Aorta (tissue), 5 donors: ENCODE data around the gene RAB11FIP4. TPM values are rescaled to one million over a fixed set of nuclear protein-coding genes. Genes with fewer than 3 reads are reported as not detected.
A peak's percentile ranks its signal among the peaks of the same experiment; 100 is the strongest.

ENCODE experiments used
- ATAC-seq: fragments of 200-7000 bp; cut with Tn5 transposase; one replicate; pipeline ENCODE4 v1.9.1; 2022; ENCODE audit warnings: moderate library complexity; ENCODE audit not compliant: low FRiP score
- DNase-seq, 2 donors: peaks; one replicate each; pipeline ENCODE4 v3.0.0-alpha.2; 2020
- H3K27ac ChIP-seq, 2 donors: one replicate each; pipeline ENCODE4 v1.5.1; 2013; ENCODE audit warnings: low read length in 2 of 2, mild to moderate bottlenecking in 2 of 2, moderate library complexity in 2 of 2, control low read depth in 1 of 2, inconsistent platforms in 1 of 2, low read depth in 1 of 2
- H3K27me3 ChIP-seq, 2 donors: one replicate each; pipeline ENCODE4 v1.6.1; 2013; ENCODE audit warnings: control low read depth in 1 of 2, low read length in 1 of 2, mild to moderate bottlenecking in 1 of 2, moderate library complexity in 1 of 2; ENCODE audit not compliant: insufficient read depth in 2 of 2, control insufficient read depth in 1 of 2
- H3K36me3 ChIP-seq, 2 donors: one replicate each; pipeline ENCODE4 v1.6.1; 2013; ENCODE audit warnings: control low read depth in 1 of 2, low read length in 1 of 2, mild to moderate bottlenecking in 1 of 2; ENCODE audit not compliant: insufficient read depth in 2 of 2, control insufficient read depth in 1 of 2
- H3K4me1 ChIP-seq, 2 donors: one replicate each; pipeline ENCODE4 v1.6.1; 2013; ENCODE audit warnings: low read length in 2 of 2, control low read depth in 1 of 2, mild to moderate bottlenecking in 1 of 2, moderate library complexity in 1 of 2; ENCODE audit not compliant: insufficient read depth in 2 of 2, control insufficient read depth in 1 of 2
- H3K4me3 ChIP-seq, 2 donors: one replicate each; pipeline ENCODE4 v1.5.1; 2013; ENCODE audit warnings: low read length in 2 of 2, control low read depth in 1 of 2, mild to moderate bottlenecking in 1 of 2
- H3K9me3 ChIP-seq: one replicate; pipeline ENCODE4 v1.6.1; 2013; ENCODE audit warnings: mild to moderate bottlenecking, low read length; ENCODE audit not compliant: control insufficient read depth
- WGBS, 2 donors: extraction: QIAGEN DNeasy Blood & Tissue Kit; methylation state at CpG; one replicate each; pipeline ENCODE4 v1.1.7; 2013; 5-methylcytosine and 5-hydroxymethylcytosine counted together
- intact Hi-C, 2 donors: fragments of 100-400 bp; cut with DNase I; formaldehyde crosslinking; loops; one replicate each; pipeline versions ENCODE4 v1.14.2 to v1.15.0; 2022
- polyA plus RNA-seq, 2 donors: library from polyadenylated mRNA; stranded (reverse); fragments of 200-250 nt; gene quantifications; one replicate each; pipeline ENCODE4 v1.2.3, GENCODE V29; 2013
- total RNA-seq, 2 donors: library from RNA; stranded (reverse); fragmentation: NEBNext Ultra II Directional; extraction: Animal tissue kit (Norgen Biotek cat#: 25700); gene quantifications; one replicate each; pipeline ENCODE4 v1.2.1, GENCODE V29; 2021
- donor health status: healthy with polysubstance abuse.
- donor health status: Bipolar disorder and iron deficiency.
- donor health status: DM: no; HTN: no; CAD: no.
- donor health status: DM: no; HTN: no; CAD: no.
- donor health status: DM: yes; HTN: yes; CAD: no.

Gene RAB11FIP4
- total and polyA plus RNA-seq, 4 donors, result 0.15 to 2.6 (median 1.4) TPM

DNA sequence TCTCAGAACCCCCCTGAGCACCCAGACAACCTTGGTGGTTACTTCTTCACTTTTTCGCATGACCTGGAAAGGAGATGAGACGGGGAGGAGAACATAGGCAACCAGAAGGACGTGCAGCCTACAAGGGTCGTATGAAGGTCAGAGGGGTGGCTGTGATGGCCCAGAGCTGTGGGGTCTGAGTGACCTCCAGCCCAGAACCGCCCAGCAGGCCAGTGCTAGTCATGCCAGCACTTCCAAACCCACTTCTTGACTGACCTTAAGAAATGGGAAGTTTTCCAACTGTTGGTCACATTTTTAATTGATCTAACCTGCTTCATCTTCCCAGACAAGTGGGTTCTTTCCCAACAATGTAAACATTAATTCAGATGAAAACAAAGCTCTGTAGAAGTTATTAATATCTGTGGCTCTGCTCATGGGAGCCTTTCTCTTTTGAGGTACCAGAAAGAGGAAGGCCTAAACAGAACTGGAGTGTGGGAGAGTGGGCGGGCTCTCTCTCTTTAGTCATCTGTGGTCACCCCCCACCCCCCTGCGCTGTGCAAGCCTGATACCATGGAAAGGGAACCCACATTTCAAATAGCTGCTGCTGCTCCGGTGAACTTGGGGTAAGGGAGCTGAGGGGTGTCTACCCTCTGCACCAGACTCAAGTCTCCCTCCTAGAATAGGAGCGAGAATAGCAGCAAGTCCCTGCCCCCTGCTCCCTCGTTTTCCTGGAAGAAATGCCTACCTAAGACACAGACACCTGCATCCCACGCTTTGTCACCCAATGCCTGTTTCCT lies 101.6 kb downstream of the RAB11FIP4 start:
- ATAC-seq, result no peak

GRCh38 chr17:31493656-31494155 lies 102.2 kb downstream of the RAB11FIP4 start:
- no peaks in the 10 kb centered on the region for H3K4me1 ChIP-seq
- intact Hi-C loops, result no loop called here
- no peaks in the 10 kb centered on the region for H3K36me3 ChIP-seq
- no peak overlapping the region for H3K4me3 ChIP-seq
- ATAC-seq, result no peak
- H3K9me3 ChIP-seq, result no peaks in the 10 kb centered on the region
- H3K27ac ChIP-seq, result no peak overlapping the region
- no peaks in the 10 kb centered on the region for H3K27me3 ChIP-seq
- WGBS, 2 donors, result 89 to 92% methylated on average over 9 of the region's 9 CpGs
- DNase-seq, result no peak

More for the DNA sequence above, 101.6 kb downstream of the RAB11FIP4 start:
- no peaks in the 10 kb centered on the region for H3K9me3 ChIP-seq
- peak in 1 of 2 donors; percentile 76 for DNase-seq
- H3K27ac ChIP-seq, result no peak overlapping the region
- H3K36me3 ChIP-seq, result no peaks in the 10 kb centered on the region
- no peak overlapping the region for H3K4me3 ChIP-seq
- whole genome bisulfite sequencing, 2 donors, result 90% methylated on average over 11 of the region's 11 CpGs
- intact Hi-C loops, result no loop called here
- H3K4me1 ChIP-seq, result no peaks in the 10 kb centered on the region
- no peaks in the 10 kb centered on the region for H3K27me3 ChIP-seq

DNA sequence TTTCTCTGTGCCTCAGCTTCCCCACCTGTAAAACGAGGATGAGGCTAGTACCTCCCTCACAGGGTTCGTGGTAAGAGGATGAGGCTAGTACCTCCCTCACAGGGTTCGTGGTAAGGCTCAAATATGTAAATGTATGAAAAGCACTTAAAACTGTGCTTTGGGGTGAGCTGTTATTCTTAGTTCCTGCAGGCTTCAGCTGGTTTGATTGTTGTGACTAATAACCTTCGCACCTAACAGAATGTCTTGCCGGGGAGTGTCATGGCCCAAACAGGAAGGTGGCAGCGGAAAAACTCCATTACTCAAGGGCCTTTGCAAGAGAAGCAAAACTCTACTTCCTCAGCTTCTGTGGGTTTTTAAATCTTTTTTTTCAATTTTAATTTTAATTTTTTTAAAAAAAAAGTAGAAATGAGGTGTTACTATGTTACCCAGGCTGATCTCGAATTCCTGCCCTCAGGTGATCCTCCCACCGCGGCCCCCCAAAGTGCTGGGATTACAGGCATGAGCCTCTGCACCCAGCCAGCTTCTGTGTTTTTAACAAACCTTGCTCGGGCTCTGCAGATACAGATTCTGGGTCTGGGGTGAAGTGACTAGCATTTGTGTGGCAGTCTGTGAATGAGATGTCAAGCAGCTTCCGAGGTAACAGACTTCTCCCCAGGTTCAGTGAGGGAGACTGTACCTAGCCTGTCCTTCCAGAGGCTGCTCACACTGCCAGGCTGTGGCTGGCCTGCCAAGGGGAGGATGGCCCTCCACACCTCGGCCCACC lies 103.0 kb downstream of the RAB11FIP4 start:
- ATAC-seq (no peak), DNase-seq (no peak)
- H3K4me1 ChIP-seq, result no peaks in the 10 kb centered on the region

DNA sequence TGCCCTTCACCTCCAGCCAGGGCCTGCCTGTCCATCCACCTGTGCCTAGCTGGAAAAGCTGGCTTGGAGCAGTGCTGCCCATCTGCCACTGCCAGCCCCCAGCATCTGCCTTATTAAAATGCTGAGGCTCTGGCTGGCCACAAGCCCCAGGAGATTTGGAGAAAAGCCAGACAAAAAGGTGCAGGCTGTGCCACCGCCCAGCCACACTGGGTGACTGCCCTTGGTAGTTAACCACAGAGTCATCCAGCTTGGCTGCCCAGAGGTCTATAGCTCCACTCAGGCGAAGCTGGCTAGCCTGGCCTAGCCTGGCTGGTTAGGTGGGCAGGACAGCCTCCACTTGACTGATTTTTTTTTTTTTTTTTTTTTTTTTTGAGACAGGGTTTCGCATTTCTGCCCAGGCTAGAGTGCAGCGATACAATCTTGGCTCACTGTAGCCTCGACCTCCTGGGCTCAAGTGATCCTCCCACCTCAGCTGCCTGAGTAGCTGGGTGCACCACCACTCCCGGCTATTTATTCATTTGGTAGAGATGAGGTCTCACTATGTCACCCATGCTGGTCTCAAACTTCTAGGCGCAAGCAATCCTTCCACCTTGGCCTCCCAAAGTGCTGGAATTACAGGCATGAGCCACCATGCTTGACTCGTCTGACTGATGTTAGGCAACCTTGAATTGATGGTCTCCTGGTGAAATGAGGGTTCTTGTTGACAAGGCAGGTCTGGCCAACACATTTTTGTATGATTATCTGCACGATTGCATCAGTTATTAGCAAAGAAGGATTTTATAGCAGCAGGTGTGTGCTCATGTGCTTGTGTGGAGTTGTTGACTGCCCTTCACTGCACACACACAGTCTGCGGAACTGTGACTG lies 103.8 kb downstream of the RAB11FIP4 start:
- Histone ChIP-seq H3K4me3 (no peak overlapping the region), H3K9me3 (no peaks in the 10 kb centered on the region), H3K36me3 (no peaks in the 10 kb centered on the region), H3K27ac (no peak overlapping the region), H3K27me3 (no peaks in the 10 kb centered on the region), H3K4me1 (no peaks in the 10 kb centered on the region)
- ATAC-seq (no peak), DNase-seq (no peak)
- intact Hi-C loops, result no loop called here
- WGBS, 2 donors, result 94% methylated on average over 10 of the region's 10 CpGs

More for the DNA sequence above, 103.0 kb downstream of the RAB11FIP4 start:
- intact Hi-C loops, result no loop called here
- no peaks in the 10 kb centered on the region for H3K9me3 ChIP-seq
- H3K27ac ChIP-seq, result no peak overlapping the region
- H3K36me3 ChIP-seq, result no peaks in the 10 kb centered on the region
- no peaks in the 10 kb centered on the region for H3K27me3 ChIP-seq
- H3K4me3 ChIP-seq, result no peak overlapping the region
- 89 to 90% methylated on average over 12 of the region's 12 CpGs for WGBS, 2 donors

DNA sequence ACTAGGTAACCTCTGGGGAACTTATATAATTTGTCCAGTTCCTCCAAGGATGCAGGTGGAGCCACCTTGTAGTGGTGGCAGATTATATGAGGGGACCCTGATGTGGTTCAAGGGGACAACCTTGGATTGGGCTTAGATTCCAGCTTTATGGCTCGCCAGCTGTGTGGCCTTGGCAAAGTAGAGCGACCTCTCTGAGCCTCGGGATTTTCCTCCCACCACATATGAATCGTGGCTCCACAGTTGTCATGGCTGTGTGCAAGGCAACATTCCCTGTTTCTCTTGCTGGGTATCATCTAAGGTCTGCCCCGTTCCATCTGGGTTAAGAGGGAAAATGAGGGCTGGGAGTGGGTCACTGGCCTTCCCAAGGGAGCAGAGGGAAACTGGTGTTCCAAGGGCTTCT lies 104.6 kb downstream of the RAB11FIP4 start:
- Histone ChIP-seq H3K36me3 (no peaks in the 10 kb centered on the region), H3K4me3 (no peak overlapping the region), H3K9me3 (no peaks in the 10 kb centered on the region), H3K27me3 (no peaks in the 10 kb centered on the region), H3K4me1 (no peaks in the 10 kb centered on the region), H3K27ac (no peak overlapping the region)
- no peak for DNase-seq
- 87 to 91% methylated on average over 5 of the region's 5 CpGs for WGBS, 2 donors
- no peak for ATAC-seq
- intact Hi-C loops, result no loop called here

GRCh38 chr17:31496601-31497000 lies 105.1 kb downstream of the RAB11FIP4 start:
- DNase-seq (no peak), ATAC-seq (no peak)
- Histone ChIP-seq H3K4me1 (no peaks in the 10 kb centered on the region), H3K4me3 (no peak overlapping the region), H3K9me3 (no peaks in the 10 kb centered on the region), H3K27ac (no peak overlapping the region), H3K27me3 (no peaks in the 10 kb centered on the region), H3K36me3 (no peaks in the 10 kb centered on the region)
- intact Hi-C loops, result no loop called here
- WGBS, 2 donors, result 86 to 92% methylated on average over 6 of the region's 6 CpGs

DNA sequence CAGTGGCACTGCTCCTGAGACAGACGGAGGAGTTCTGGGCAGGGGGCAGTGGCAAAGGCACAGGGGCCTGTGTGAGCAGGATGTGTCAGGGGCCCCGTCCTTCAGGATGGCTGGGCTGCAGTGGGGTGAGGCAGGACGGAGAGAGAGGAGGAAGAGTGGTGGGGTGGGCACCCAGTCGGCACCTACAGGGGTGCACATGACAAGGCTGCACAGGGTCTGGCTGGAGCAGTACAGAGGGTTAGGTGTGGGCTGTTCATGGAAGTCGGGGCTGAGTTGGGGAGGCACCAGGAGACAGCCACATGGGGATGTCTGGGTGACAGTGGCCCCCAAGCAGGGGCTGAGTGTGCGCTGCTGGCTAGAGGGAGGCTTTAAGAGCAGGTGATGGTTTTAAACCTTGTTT lies 106.0 kb downstream of the RAB11FIP4 start:
- no peak overlapping the region for H3K27ac ChIP-seq
- no peak overlapping the region for H3K4me3 ChIP-seq
- DNase-seq (no peak), ATAC-seq (no peak)
- H3K9me3 ChIP-seq, result no peaks in the 10 kb centered on the region
- H3K27me3 ChIP-seq, result no peaks in the 10 kb centered on the region
- 93 to 96% methylated on average over 6 of the region's 6 CpGs for whole genome bisulfite sequencing, 2 donors
- H3K36me3 ChIP-seq, result no peaks in the 10 kb centered on the region
- intact Hi-C loops, result no loop called here
- H3K4me1 ChIP-seq, result no peaks in the 10 kb centered on the region

DNA sequence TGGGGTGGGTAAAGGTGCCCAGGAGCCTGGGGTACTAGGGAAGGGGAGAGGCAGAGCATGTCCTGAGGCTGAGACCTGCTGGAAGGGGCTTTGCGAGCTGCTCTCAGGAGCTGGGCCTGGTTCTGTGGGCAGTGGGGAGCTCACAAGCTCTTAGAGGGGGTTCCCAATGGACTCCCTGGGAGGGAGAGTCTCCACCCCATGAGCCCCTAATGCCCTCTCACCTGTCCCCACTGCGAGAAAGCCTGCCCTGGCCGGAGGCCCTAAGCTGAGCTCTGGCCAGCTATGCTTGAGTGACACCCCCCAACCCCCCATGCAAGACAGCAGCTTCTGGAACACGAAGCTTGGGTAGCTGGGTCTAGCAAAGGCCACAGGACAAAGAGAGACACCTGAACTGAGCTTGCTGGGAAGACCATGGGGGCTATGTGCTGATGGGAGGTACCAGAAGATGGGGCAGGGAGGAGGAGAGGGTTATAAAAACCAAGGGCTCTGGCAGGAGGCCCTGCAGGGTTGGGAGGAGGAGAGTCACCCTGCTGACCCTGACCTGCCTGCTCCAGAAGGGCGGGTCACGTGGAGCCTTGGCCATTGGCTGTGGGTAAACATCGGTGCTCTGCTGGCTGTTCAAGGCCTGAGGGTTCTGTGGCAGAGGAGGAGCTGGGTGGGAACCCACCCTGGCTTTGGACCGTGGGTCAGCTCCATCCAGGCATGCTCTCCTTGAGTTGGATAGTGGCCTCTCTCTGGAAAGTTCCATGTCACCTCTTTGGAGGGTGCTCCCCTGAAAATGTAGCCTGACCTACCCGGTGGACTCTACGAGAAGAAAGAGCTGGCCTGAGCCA lies 106.7 kb downstream of the RAB11FIP4 start:
- Histone ChIP-seq H3K4me3 (no peak overlapping the region), H3K27me3 (no peaks in the 10 kb centered on the region), H3K9me3 (no peaks in the 10 kb centered on the region), H3K27ac (no peak overlapping the region), H3K4me1 (no peaks in the 10 kb centered on the region), H3K36me3 (no peaks in the 10 kb centered on the region)
- no peak for ATAC-seq
- intact Hi-C loops, result no loop called here
- no peak for DNase-seq
- 92 to 95% methylated on average over 10 of the region's 10 CpGs for WGBS, 2 donors
